HG02938 (cell line): ENCODE results near the gene DCLRE1A.

ENCODE experiments used
- ATAC-seq: cut with Tn5 transposase; IDR thresholded peaks from one replicate; pipeline ENCODE4 v1.9.1; 2021; ENCODE audit warnings: mild to moderate bottlenecking, moderate library complexity; ENCODE audit not compliant: unreplicated experiment

Gene DCLRE1A

DNA sequence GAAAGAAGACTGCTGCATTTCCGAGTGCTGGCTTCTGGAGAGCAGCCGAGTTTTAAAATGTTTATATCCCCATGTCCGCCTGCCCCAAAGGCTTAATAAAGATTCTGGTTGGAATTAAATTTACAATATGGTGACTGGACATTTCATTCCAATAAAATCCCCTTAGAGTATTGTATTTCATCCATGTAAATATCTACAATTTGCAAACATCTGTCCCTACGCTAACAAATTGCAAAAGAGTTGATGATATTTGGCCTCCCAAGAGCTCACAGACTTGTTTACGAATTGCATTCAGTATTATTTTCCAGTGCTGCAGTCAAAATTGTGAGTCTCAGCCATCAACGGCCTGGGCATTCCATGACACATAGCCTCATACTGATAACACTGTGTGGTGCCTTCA, 52.3 kb downstream of the DCLRE1A start:
- ATAC-seq: no peak

DNA sequence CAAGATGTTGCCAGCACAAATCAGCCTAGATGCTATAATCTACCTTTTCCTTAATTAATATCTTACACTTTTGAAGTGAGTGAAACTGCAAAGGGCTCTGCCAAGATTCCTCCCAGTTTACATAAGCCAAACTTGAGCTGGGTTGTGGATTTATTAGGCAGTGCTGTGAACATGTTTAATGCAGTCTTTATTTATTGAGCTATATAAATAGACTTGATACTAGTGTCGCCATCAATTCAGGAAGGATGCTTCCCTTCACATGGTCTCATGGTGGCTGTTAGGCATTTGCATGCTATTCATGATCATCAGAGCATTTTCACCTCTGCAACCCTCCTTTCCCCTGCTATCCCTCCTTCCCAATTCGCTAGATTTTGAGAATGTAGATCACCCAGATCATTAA, 62.2 kb downstream of the DCLRE1A start:
- ATAC-seq: no peak

- ATAC-seq: peak; percentile 86
Measured at GRCh38 chr10:113788604-113789083, 65.2 kb downstream of the DCLRE1A start.
